OCI-LY7 (cell line): ENCODE data around the gene DENND4A.

Experiments
- EZH2phosphoT487 ChIP-seq: fragments of 200-600 bp; sonication (generic); IDR thresholded peaks from 2 replicates; pipeline ENCODE4 v1.6.1; 2018; ENCODE audit warnings: low read depth, borderline replicate concordance, mild to moderate bottlenecking, mixed run types, antibody characterized with exemption, low read length, moderate library complexity, mixed read lengths
- TF ChIP-seq, protein P1 (sequence below): fragments of 200-600 bp; sonication (generic); conservative IDR thresholded peaks from 2 replicates; pipeline ENCODE4 v1.5.1; 2014; ENCODE audit warnings: mild to moderate bottlenecking, antibody characterized with exemption, low read length, moderate library complexity, mixed read lengths

DNA sequence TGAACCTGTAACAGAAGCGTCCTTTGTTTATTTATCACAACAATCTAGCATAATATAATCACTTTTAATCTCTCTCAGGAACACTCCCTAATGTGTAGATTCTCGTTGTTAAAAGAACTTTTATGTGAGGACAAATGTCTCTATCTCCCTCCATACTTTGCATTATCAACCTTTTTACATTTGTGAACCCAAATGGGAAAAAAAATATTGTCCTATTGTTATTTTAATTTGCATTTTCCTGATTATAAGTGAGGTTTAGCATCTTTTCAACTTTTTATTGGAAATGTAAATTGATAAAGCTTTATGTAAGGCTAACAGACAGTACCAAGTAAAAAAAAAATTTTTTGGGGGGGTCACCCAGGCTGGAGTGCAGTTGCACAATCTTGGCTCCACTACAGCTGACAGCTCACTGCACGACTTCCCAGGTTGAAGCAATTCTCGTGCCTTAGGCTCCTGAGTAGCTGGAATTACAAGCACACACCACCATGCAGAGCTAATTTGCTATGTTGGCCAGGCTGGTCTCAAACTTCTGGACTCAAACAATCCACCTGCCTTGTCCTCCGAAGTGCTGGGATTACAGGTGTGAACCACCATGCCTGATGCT, 33.0 kb upstream of the DENND4A start:
- TF ChIP-seq, protein P1, sequence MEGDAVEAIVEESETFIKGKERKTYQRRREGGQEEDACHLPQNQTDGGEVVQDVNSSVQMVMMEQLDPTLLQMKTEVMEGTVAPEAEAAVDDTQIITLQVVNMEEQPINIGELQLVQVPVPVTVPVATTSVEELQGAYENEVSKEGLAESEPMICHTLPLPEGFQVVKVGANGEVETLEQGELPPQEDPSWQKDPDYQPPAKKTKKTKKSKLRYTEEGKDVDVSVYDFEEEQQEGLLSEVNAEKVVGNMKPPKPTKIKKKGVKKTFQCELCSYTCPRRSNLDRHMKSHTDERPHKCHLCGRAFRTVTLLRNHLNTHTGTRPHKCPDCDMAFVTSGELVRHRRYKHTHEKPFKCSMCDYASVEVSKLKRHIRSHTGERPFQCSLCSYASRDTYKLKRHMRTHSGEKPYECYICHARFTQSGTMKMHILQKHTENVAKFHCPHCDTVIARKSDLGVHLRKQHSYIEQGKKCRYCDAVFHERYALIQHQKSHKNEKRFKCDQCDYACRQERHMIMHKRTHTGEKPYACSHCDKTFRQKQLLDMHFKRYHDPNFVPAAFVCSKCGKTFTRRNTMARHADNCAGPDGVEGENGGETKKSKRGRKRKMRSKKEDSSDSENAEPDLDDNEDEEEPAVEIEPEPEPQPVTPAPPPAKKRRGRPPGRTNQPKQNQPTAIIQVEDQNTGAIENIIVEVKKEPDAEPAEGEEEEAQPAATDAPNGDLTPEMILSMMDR, result no peak
- TF ChIP-seq EZH2phosphoT487, result no peak
